GM21619 (cell line): ENCODE results near the gene MGAT5B.
"Not testable (repeated sequence)": the region's sequence is repeated elsewhere in the genome, so short reads cannot be mapped to it uniquely, and the experiment has no call there.

Source experiments
- ATAC-seq: cut with Tn5 transposase; IDR thresholded peaks from one replicate; pipeline ENCODE4 v1.9.1; 2021; ENCODE audit not compliant: unreplicated experiment

MGAT5B gene, protein sequence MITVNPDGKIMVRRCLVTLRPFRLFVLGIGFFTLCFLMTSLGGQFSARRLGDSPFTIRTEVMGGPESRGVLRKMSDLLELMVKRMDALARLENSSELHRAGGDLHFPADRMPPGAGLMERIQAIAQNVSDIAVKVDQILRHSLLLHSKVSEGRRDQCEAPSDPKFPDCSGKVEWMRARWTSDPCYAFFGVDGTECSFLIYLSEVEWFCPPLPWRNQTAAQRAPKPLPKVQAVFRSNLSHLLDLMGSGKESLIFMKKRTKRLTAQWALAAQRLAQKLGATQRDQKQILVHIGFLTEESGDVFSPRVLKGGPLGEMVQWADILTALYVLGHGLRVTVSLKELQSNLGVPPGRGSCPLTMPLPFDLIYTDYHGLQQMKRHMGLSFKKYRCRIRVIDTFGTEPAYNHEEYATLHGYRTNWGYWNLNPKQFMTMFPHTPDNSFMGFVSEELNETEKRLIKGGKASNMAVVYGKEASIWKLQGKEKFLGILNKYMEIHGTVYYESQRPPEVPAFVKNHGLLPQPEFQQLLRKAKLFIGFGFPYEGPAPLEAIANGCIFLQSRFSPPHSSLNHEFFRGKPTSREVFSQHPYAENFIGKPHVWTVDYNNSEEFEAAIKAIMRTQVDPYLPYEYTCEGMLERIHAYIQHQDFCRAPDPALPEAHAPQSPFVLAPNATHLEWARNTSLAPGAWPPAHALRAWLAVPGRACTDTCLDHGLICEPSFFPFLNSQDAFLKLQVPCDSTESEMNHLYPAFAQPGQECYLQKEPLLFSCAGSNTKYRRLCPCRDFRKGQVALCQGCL

GRCh38 chr17:76868176-76868668 is at the start of gene MGAT5B:
TSS of gene MGAT5B (plus strand) at chr17:76868404. CDS start at chr17:76869030, 626 bp downstream.
- no peak for ATAC-seq

DNA sequence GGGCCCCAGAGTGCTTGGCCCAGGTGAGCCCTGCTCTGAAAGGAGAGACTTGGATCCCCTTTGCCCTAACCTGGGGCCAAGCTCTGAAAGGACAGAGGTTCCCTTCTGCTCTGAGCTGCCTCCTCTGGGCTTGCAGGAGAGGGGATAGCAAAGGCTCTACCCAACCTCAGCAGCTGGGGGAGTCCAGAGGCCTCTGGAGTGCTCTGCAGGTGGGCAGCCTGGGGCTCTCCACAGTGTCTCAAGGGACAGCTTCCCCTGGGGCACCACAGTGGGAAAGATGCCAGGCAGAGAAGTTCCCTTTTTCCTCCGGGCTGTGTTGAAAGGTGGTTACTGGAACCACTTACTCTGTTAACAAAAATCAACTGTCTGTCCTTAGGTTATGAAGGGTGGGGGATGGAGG is 48.2 kb upstream of the MGAT5B start:
- no peak for ATAC-seq

GRCh38 chr17:76820561-76820960 is 47.6 kb upstream of the MGAT5B start:
- no peak for ATAC-seq

GRCh38 chr17:76822184-76822778 is 45.9 kb upstream of the MGAT5B start:
- ATAC-seq: no peak

DNA sequence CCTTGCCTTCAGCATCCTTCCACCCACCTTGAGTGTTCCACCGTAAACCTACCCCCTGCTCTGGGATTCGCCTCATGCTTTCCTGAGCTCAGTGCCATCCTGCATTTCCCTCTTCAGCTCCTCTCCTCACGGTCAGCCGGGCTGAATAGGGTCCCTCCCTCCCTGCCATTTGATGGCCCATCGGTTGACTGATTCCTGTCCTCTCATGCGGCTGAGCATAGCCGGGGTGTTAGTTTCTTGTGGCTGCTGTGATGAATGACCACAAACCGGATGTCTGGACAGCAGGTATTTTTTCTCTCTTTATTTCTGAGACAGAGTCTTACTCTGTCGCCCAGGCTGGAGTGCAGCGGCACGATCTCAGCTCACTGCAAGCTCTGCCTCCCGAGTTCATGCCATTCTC is 44.1 kb upstream of the MGAT5B start:
- ATAC-seq: no peak

DNA sequence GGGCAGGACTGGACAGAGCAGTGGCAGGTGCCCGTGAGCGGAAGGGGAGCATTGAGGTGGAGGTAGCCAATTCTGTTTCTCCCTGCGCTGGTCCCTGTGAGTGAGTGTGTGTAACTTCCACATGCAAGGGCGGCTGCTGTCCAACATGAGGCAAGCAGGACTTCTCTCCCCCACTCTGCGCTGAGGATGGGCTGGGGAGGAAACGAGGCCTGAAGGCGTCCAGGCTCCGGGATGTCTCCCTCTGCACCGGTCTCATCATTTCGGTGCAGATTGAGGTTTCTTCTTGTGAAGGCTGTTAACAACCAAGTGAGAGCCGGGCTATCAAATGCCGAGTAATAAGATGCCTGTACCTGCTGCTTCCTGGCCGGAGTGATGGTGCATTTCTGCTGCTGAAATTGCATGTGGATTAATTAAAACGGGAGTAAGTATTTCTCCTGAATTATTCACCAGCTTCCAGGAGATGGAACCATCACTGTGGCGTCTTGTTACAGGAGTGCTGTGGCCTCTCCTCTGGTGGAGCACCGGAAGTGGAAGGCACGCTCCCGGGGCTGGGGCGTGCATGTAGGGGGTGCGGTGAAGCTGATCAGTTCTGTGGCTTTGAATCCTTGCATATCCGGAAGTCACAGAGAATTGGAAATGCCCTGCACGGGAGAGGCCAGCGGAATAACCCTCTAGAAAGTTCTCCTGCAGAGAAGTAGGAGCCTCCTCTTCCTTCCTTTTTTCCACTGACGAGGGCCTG is 41.7 kb upstream of the MGAT5B start:
- ATAC-seq: no peak

GRCh38 chr17:76827736-76828135 is 40.5 kb upstream of the MGAT5B start:
- ATAC-seq: no peak

GRCh38 chr17:76830987-76831715 is 37.1 kb upstream of the MGAT5B start:
- ATAC-seq: no peak

GRCh38 chr17:76833034-76833644 is 35.1 kb upstream of the MGAT5B start:
- no peak for ATAC-seq

DNA sequence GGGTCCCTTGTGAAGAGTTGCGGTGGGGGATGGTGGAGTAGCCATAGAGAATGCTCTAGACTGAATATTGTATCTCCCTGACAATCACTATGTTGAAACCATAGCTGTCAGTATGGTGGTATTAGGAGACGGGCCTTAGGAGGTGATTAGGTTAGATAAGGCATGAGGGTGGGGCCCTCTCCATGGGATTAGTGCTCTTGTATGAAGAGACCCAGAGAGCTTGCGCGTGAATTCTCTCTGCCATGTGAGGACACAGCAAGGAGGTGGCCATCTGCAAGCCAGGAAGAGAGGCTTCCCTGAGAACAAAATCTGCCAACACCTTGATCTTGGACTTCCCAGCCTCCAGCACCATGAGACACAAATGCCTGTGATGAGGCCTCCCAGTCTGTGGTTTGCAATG is 34.5 kb upstream of the MGAT5B start:
- no peak for ATAC-seq

DNA sequence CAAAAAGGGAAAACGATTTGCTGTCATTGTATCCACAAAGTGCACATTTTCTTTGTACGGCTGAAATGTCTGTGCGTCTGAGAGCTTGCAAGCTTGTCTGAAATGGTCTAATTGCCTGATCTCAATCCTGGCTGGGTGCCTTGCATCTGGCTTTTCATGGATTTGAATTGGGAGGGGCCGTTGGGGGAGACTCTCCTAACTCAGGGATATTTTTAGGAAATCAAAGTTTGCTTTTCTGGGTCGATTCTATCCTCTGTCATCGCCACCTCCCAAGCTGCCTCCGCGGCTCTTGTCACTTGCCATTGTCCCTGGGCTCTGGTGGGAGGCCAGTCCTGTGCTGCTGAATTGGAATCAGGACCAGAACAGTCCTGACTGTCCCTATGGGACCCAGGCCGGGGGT is 33.3 kb upstream of the MGAT5B start:
- ATAC-seq: no peak

DNA sequence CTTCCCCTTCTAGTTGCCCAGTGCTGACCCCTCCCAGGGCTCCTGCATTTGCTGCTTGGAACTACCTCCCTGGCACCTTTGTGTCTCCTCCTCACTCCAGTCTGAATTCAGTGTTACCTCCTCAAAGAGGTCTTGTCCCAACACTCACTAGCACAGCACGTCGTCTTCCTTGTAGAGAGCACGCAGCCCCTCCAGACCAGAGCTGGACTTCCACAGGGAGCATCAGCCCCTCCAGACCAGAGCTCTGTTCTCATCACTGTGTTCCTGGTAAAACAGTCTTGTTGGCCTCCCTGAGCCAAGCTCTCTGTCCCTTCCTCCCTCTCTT is 27.8 kb upstream of the MGAT5B start:
- ATAC-seq: no peak

GRCh38 chr17:76840884-76841775 is 27.1 kb upstream of the MGAT5B start:
- ATAC-seq: no peak

- ATAC-seq: no peak
These were observed 26.3 kb upstream of the MGAT5B start for GRCh38 chr17:76841776-76842405.

DNA sequence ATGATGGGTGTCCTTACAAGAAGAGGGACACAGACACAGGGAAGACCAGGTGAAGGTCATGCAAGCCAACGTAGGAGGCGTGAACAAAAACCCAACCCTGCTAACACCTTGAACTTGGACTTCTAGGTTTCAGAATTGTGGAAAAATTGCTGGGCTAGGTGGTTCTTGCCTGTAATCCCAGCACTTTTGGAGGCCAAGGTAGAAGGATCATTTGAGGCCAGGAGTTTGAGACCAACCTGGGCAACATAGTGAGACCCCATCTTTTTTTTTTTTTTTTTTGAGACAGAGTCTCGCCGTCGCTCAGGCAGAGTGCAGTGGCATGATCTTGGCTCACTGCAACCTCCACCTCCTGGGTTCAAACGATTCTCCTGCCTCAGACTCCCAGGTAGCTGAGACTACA is 25.1 kb upstream of the MGAT5B start:
- ATAC-seq: not testable (repeated sequence)

DNA sequence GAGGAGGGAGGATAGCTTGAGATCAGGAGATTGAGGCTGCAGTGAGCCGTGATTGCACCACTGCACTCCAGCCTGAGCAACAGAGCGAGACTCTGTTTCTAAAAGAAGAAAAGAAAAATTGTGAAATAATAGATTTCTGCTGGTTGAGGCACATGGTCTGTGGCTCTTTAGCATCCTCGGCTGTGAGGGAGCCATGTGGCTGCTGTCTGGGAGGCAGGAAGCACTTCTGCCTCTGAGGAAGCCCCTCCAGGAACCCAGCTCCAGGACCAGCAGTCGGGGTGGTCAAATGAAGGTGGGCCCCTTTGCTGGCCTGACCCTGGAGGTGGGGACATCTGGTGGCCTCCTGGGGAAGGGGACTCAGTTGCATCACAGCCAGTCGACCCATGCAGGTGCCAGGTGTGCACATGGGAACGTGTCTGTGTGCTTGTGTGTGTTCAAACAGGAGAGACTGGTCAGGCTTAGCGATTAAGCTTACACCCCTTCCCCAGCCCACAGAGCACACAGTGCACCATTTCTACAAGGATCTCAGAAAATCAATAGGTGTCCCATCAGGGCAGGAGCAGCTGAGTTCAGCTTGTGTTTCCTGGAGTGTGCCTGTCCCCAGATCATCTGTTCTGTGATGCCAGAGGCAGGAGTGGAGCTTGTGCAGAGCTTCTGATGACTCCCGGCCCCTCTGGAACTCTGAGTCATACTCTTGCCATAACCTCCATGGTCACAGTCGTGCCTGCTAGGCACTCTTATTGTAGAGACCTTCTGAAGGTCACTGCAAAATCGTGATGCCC is 24.3 kb upstream of the MGAT5B start:
- no peak for ATAC-seq

DNA sequence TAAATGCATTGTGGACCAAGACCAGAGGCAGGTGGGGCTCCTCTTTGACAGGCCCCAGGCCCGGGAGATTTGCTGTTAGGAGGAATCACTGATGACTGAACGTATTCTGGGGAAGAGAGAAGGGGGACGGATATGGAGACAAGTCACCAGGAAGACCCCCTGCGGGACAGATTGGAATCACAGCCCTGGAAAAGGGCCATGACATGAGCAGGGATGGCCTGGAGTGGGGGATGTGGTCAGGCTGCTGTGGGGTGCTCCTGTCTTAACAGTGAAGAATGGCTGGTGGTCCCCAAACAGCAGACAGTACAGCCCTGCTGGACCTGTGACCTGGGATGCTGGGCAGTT is 23.7 kb upstream of the MGAT5B start:
- ATAC-seq: no peak

DNA sequence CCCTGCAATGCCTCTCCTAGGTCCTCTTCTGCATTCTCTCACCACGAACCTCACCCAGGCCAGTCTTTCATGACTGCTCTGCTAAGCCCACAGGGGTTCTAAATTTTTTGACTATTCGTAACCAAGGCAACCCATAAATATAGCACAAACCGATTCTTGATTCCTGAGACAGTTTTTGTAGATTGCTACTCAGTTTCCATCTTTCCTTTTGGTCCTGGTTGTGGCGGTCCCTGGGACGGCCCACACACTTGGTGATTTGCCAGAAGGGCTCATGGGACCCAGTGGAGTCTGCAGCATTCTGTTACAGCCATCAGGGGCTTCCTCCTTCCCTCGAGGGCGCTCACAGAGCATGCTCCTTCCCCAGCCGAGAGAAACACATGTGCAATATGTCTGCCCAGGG is 23.4 kb upstream of the MGAT5B start:
- ATAC-seq: no peak
